Measurements from ENCODE around the gene ELFN1. TPM values are rescaled to one million over a fixed set of nuclear protein-coding genes. Genes with fewer than 3 reads are reported as not detected.

Gene ELFN1
- total RNA-seq, 1 donor from 2014 or later = 19.7 TPM

DNA sequence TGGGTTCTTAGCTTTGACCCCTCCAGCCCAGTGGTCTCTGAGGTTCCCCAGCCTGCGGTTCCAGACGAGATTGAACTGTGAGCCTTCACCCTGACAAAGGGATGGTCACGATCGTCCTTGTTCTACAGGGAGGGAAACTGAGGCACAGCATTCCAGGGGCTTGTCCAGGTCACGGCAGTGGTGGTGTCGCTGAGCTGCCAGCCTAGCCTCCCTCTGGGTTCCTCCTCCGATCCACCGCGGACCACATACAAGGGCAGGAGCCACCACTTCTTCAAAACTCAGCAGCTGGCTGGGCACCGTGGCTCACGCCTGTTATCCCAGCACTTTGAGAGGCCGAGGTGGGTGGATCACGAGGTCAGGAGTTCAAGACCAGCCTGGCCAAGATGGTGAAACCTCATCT, 35.8 kb downstream of the ELFN1 start:
- Mint-ChIP-seq H3K9me3 (ENCODE audit: unreplicated experiment) (peaks cover 4% of the 10 kb centered on the region), H3K27ac (ENCODE audit: unreplicated experiment) (no peak overlapping the region), H3K27me3 (ENCODE audit: low read depth, unreplicated experiment) (no peaks in the 10 kb centered on the region), H3K4me3 (ENCODE audit: unreplicated experiment) (no peak overlapping the region), H3K36me3 (ENCODE audit: low read depth, unreplicated experiment) (peaks cover 32% of the 10 kb centered on the region), H3K4me1 (ENCODE audit: low read depth, unreplicated experiment) (no peaks in the 10 kb centered on the region)
- no peak overlapping the region for H3K27ac ChIP-seq (ENCODE audit: low read depth, low read length)
- H3K9me3 ChIP-seq (ENCODE audit: insufficient read depth, low read depth, low read length) = peaks cover 8% of the 10 kb centered on the region
- TF ChIP-seq, protein P1, sequence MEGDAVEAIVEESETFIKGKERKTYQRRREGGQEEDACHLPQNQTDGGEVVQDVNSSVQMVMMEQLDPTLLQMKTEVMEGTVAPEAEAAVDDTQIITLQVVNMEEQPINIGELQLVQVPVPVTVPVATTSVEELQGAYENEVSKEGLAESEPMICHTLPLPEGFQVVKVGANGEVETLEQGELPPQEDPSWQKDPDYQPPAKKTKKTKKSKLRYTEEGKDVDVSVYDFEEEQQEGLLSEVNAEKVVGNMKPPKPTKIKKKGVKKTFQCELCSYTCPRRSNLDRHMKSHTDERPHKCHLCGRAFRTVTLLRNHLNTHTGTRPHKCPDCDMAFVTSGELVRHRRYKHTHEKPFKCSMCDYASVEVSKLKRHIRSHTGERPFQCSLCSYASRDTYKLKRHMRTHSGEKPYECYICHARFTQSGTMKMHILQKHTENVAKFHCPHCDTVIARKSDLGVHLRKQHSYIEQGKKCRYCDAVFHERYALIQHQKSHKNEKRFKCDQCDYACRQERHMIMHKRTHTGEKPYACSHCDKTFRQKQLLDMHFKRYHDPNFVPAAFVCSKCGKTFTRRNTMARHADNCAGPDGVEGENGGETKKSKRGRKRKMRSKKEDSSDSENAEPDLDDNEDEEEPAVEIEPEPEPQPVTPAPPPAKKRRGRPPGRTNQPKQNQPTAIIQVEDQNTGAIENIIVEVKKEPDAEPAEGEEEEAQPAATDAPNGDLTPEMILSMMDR (IDR thresholded peaks at IDR 0.05; ENCODE audit: insufficient read depth, low read depth, low read length) = no peak
- TF ChIP-seq EZH2 (IDR thresholded peaks at IDR 0.05; ENCODE audit: insufficient read depth, low read length) = no peak
- FAIRE-seq (no peak), DNase-seq (ENCODE audit: low read depth) (no peak)
- H3K36me3 ChIP-seq (ENCODE audit: insufficient read depth, low read length) = no peaks in the 10 kb centered on the region
- no peaks in the 10 kb centered on the region for H3K27me3 ChIP-seq (ENCODE audit: insufficient read depth, low read length)
- H3K9ac ChIP-seq (ENCODE audit: low read length) = no peak overlapping the region
- no peaks in the 10 kb centered on the region for H3K4me1 ChIP-seq (ENCODE audit: insufficient read depth, low read length)
- H3K4me2 ChIP-seq (ENCODE audit: low read length) = no peak overlapping the region
- H2AFZ ChIP-seq (ENCODE audit: low read depth, low read length) = no peak overlapping the region
- no peak overlapping the region for H3K4me3 ChIP-seq (ENCODE audit: insufficient read depth, low read depth, low read length)
- peaks cover 5% of the 10 kb centered on the region for H4K20me1 ChIP-seq (ENCODE audit: insufficient read depth, low read length)
- H3K79me2 ChIP-seq (ENCODE audit: insufficient read depth, low read length) = no peaks in the 10 kb centered on the region

- H3K4me3 ChIP-seq (ENCODE audit: insufficient read depth, low read depth, low read length) = no peak overlapping the region
- no peak for TF ChIP-seq EZH2 (IDR thresholded peaks at IDR 0.05; ENCODE audit: insufficient read depth, low read length)
- TF ChIP-seq, protein P1 (IDR thresholded peaks at IDR 0.05; ENCODE audit: insufficient read depth, low read depth, low read length) = no peak
- no peaks in the 10 kb centered on the region for H3K4me1 ChIP-seq (ENCODE audit: insufficient read depth, low read length)
- peaks cover 4% of the 10 kb centered on the region for H3K9me3 Mint-ChIP-seq (ENCODE audit: unreplicated experiment)
- H2AFZ ChIP-seq (ENCODE audit: low read depth, low read length) = no peak overlapping the region
- H3K27me3 Mint-ChIP-seq (ENCODE audit: low read depth, unreplicated experiment) = peaks cover 1% of the 10 kb centered on the region
- H3K27ac Mint-ChIP-seq (ENCODE audit: unreplicated experiment) = no peak overlapping the region
- H3K4me3 Mint-ChIP-seq (ENCODE audit: unreplicated experiment) = no peak overlapping the region
- peaks cover 5% of the 10 kb centered on the region for H4K20me1 ChIP-seq (ENCODE audit: insufficient read depth, low read length)
- no peaks in the 10 kb centered on the region for H3K79me2 ChIP-seq (ENCODE audit: insufficient read depth, low read length)
- H3K36me3 Mint-ChIP-seq (ENCODE audit: low read depth, unreplicated experiment) = peaks cover 32% of the 10 kb centered on the region
- DNase-seq (ENCODE audit: low read depth) (no peak), FAIRE-seq (no peak)
- H3K27me3 ChIP-seq (ENCODE audit: insufficient read depth, low read length) = no peaks in the 10 kb centered on the region
- H3K4me1 Mint-ChIP-seq (ENCODE audit: low read depth, unreplicated experiment) = no peaks in the 10 kb centered on the region
- H3K36me3 ChIP-seq (ENCODE audit: insufficient read depth, low read length) = no peaks in the 10 kb centered on the region
- no peak overlapping the region for H3K9ac ChIP-seq (ENCODE audit: low read length)
- no peak overlapping the region for H3K27ac ChIP-seq (ENCODE audit: low read depth, low read length)
- H3K4me2 ChIP-seq (ENCODE audit: low read length) = no peak overlapping the region
- peaks cover 8% of the 10 kb centered on the region for H3K9me3 ChIP-seq (ENCODE audit: insufficient read depth, low read depth, low read length)
Measured at GRCh38 chr7:1706381-1706720, 36.3 kb downstream of the ELFN1 start.

- no peaks in the 10 kb centered on the region for H3K4me1 ChIP-seq (ENCODE audit: insufficient read depth, low read length)
- DNase-seq (ENCODE audit: low read depth) (no peak), FAIRE-seq (no peak)
- Mint-ChIP-seq H3K27me3 (ENCODE audit: low read depth, unreplicated experiment) (peaks cover 2% of the 10 kb centered on the region), H3K27ac (ENCODE audit: unreplicated experiment) (no peak overlapping the region), H3K4me3 (ENCODE audit: unreplicated experiment) (no peak overlapping the region), H3K4me1 (ENCODE audit: low read depth, unreplicated experiment) (no peaks in the 10 kb centered on the region), H3K36me3 (ENCODE audit: low read depth, unreplicated experiment) (peaks cover 30% of the 10 kb centered on the region), H3K9me3 (ENCODE audit: unreplicated experiment) (peaks cover 2% of the 10 kb centered on the region)
- no peaks in the 10 kb centered on the region for H3K36me3 ChIP-seq (ENCODE audit: insufficient read depth, low read length)
- peaks cover 6% of the 10 kb centered on the region for H3K9me3 ChIP-seq (ENCODE audit: insufficient read depth, low read depth, low read length)
- no peak overlapping the region for H3K4me3 ChIP-seq (ENCODE audit: insufficient read depth, low read depth, low read length)
- H3K9ac ChIP-seq (ENCODE audit: low read length) = no peak overlapping the region
- H3K27me3 ChIP-seq (ENCODE audit: insufficient read depth, low read length) = no peaks in the 10 kb centered on the region
- TF ChIP-seq EZH2 (IDR thresholded peaks at IDR 0.05; ENCODE audit: insufficient read depth, low read length) = no peak
- TF ChIP-seq, protein P1 (IDR thresholded peaks at IDR 0.05; ENCODE audit: insufficient read depth, low read depth, low read length) = no peak
- H3K4me2 ChIP-seq (ENCODE audit: low read length) = no peak overlapping the region
- no peak overlapping the region for H3K27ac ChIP-seq (ENCODE audit: low read depth, low read length)
- peaks cover 5% of the 10 kb centered on the region for H4K20me1 ChIP-seq (ENCODE audit: insufficient read depth, low read length)
- no peak overlapping the region for H2AFZ ChIP-seq (ENCODE audit: low read depth, low read length)
- no peaks in the 10 kb centered on the region for H3K79me2 ChIP-seq (ENCODE audit: insufficient read depth, low read length)
Measured at GRCh38 chr7:1706721-1707613, 36.9 kb downstream of the ELFN1 start.

Measured in astrocyte (in vitro differentiated cells and primary cell).